GM12878 (cell line): ENCODE measurements around the gene PPDPF.
"Not testable (repeated sequence)": the region's sequence is repeated elsewhere in the genome, so short reads cannot be mapped to it uniquely, and the experiment has no call there.

Source experiments
- HDAC6 ChIP-seq: fragments of 200-600 bp; sonication (generic); IDR thresholded peaks from one replicate; pipeline ENCODE4 v1.8.0; 2017; ENCODE audit warnings: antibody characterized with exemption; ENCODE audit not compliant: unreplicated experiment
- TF ChIP-seq, protein P1 (sequence below): IDR thresholded peaks from 2 replicates; pipeline ENCODE4 v1.6.1; 2012; ENCODE audit warnings: mild to moderate bottlenecking, low read depth, low read length
- TF ChIP-seq, protein P2 (sequence below), 3 experiments: IDR thresholded peaks in 2 of 3; conservative IDR thresholded peaks in 1 of 3; 2 replicates each; pipeline ENCODE4 v1.5.1; 2011; ENCODE audit warnings: low read depth in 3 of 3, low read length in 3 of 3, mild to moderate bottlenecking in 3 of 3, control low read depth in 2 of 3, moderate library complexity in 2 of 3, inconsistent platforms in 1 of 3, mixed read lengths in 1 of 3; ENCODE audit not compliant: control insufficient read depth in 2 of 3, insufficient read depth in 1 of 3; ENCODE audit errors: extremely low read depth in 1 of 3

DNA sequence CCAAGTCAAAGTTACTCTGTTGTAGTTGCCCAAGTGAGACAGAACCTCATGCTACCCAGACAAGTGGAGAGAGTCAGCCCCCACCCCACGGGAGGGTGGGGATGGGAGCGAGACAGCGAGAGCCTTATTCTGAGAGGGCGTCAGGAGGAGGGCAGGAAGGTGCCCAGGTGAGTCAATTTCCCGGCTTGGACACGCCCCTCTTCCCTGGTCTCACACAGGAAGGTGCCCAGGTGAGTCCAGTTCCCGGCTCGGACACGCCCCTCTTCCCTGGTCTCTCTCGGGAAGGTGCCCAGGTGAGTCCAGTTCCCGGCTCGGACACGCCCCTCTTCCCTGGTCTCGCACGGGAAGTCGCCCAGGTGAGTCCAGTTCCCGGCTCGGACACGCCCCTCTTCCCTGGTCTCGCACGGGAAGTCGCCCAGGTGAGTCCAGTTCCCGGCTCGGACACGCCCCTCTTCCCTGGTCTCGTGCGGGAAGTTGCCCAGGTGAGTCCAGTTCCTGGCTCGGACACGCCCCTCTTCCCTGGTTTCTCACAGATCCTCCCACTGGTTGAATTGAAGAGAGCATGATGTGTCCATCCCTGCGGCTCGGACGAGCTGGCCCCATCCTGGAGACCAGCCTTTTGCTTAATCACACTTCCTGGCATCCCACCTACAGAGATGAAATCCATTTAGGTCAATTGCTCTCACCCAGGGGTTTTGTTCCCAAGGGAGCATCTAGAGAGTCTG is 40.7 kb upstream of the PPDPF start:
- TF ChIP-seq, protein P1, sequence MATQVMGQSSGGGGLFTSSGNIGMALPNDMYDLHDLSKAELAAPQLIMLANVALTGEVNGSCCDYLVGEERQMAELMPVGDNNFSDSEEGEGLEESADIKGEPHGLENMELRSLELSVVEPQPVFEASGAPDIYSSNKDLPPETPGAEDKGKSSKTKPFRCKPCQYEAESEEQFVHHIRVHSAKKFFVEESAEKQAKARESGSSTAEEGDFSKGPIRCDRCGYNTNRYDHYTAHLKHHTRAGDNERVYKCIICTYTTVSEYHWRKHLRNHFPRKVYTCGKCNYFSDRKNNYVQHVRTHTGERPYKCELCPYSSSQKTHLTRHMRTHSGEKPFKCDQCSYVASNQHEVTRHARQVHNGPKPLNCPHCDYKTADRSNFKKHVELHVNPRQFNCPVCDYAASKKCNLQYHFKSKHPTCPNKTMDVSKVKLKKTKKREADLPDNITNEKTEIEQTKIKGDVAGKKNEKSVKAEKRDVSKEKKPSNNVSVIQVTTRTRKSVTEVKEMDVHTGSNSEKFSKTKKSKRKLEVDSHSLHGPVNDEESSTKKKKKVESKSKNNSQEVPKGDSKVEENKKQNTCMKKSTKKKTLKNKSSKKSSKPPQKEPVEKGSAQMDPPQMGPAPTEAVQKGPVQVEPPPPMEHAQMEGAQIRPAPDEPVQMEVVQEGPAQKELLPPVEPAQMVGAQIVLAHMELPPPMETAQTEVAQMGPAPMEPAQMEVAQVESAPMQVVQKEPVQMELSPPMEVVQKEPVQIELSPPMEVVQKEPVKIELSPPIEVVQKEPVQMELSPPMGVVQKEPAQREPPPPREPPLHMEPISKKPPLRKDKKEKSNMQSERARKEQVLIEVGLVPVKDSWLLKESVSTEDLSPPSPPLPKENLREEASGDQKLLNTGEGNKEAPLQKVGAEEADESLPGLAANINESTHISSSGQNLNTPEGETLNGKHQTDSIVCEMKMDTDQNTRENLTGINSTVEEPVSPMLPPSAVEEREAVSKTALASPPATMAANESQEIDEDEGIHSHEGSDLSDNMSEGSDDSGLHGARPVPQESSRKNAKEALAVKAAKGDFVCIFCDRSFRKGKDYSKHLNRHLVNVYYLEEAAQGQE, result not testable (repeated sequence)
- not testable (repeated sequence) for TF ChIP-seq HDAC6
- TF ChIP-seq, protein P2, sequence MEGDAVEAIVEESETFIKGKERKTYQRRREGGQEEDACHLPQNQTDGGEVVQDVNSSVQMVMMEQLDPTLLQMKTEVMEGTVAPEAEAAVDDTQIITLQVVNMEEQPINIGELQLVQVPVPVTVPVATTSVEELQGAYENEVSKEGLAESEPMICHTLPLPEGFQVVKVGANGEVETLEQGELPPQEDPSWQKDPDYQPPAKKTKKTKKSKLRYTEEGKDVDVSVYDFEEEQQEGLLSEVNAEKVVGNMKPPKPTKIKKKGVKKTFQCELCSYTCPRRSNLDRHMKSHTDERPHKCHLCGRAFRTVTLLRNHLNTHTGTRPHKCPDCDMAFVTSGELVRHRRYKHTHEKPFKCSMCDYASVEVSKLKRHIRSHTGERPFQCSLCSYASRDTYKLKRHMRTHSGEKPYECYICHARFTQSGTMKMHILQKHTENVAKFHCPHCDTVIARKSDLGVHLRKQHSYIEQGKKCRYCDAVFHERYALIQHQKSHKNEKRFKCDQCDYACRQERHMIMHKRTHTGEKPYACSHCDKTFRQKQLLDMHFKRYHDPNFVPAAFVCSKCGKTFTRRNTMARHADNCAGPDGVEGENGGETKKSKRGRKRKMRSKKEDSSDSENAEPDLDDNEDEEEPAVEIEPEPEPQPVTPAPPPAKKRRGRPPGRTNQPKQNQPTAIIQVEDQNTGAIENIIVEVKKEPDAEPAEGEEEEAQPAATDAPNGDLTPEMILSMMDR (IDR thresholded peaks at IDR 0.05 in 2 of 3, conservative IDR thresholded peaks at IDR 0.05 in 1 of 3; ENCODE audit: control insufficient read depth in 2 of 3, extremely low read depth in 1 of 3, insufficient read depth in 1 of 3, low read depth in 3 of 3, low read length in 3 of 3), result not testable (repeated sequence)
